Adrenal gland (tissue), 12 donors: ENCODE results near the gene RASD2. TPM values are rescaled to one million over a fixed set of nuclear protein-coding genes. Genes with fewer than 3 reads are reported as not detected.

Experiments
- DNase-seq, 7 donors: peaks; one replicate each; pipeline ENCODE4 v3.0.0-alpha.2; 2019 to 2020
- H3K27ac ChIP-seq, 5 donors: fragments of 200-600 bp; sonication (generic) in 4 of 5; 1 replicate in 3 of 5; 2 replicates in 2 of 5; pipeline versions ENCODE4 v1.5.1 to v1.8.0; 2016 to 2020; ENCODE audit warnings: mild to moderate bottlenecking in 1 of 5
- H3K27me3 ChIP-seq: fragments of 200-600 bp; 2 replicates; pipeline ENCODE4 v1.8.0; 2021
- H3K36me3 ChIP-seq, 2 donors: fragments of 200-600 bp; replicated peaks in 1 of 2; 1 replicate in 1 of 2; 2 replicates in 1 of 2; pipeline versions ENCODE4 v1.5.1 to v1.8.0; 2018 to 2022
- H3K4me1 ChIP-seq, 2 donors: fragments of 200-600 bp; replicated peaks in 1 of 2; 1 replicate in 1 of 2; 2 replicates in 1 of 2; pipeline versions ENCODE4 v1.5.1 to v1.8.0; 2018 to 2021
- H3K4me3 ChIP-seq, 4 donors: fragments of 200-600 bp; sonication (generic) in 3 of 4; one replicate each; pipeline ENCODE4 v1.5.1; 2016 to 2018
- H3K9me3 ChIP-seq, 3 donors: fragments of 200-600 bp; sonication (generic) in 1 of 3; replicated peaks in 1 of 3; 1 replicate in 2 of 3; 2 replicates in 1 of 3; pipeline versions ENCODE4 v1.5.1 to v1.8.0; 2016 to 2021
- CTCF ChIP-seq, 6 experiments: fragments of 450-650 bp in 4 of 6; fragments of 200-600 bp in 2 of 6; sonication (generic) in 1 of 6; IDR thresholded peaks; 1 replicate in 5 of 6; 2 replicates in 1 of 6; pipeline versions ENCODE4 v1.5.1 to v1.8.0; 2016 to 2021; ENCODE audit warnings: antibody characterized with exemption in 6 of 6, mild to moderate bottlenecking in 2 of 6, moderate library complexity in 1 of 6
- POLR2A ChIP-seq, 2 donors: fragments of 450-650 bp; IDR thresholded peaks; one replicate each; pipeline ENCODE4 v1.6.1; 2017; ENCODE audit warnings: antibody characterized with exemption in 2 of 2, mild to moderate bottlenecking in 2 of 2, moderate library complexity in 1 of 2
- WGBS, 4 donors: extraction: QIAGEN DNeasy Blood & Tissue Kit in 2 of 4; methylation state at CpG; one replicate each; pipeline versions ENCODE4 v1.1.5 to v1.1.7; 2013 to 2017; 5-methylcytosine and 5-hydroxymethylcytosine counted together
- intact Hi-C, 2 donors: fragments of 100-400 bp; cut with DNase I; formaldehyde crosslinking; loops; one replicate each; pipeline versions ENCODE4 v1.14.1 to v1.15.0; 2022 to 2023
- polyA plus RNA-seq, 3 donors: library from polyadenylated mRNA; stranded (reverse); fragments of 200-250 nt in 2 of 3; fragments of 350-450 nt in 1 of 3; fragmentation: Illumina TruSeq in 1 of 3; extraction: RNeasy Lipid Tissue Mini Kit (QIAGEN cat#74804) in 1 of 3; gene quantifications; one replicate each; pipeline ENCODE4 v1.2.3, GENCODE V29; 2013 to 2014
- total RNA-seq, 9 donors: library from RNA; depleted of rRNA in 4 of 9; stranded (reverse); fragments of >200 nt in 4 of 9; fragments of 120-200 nt in 1 of 9; fragmentation: NEBNext Ultra II Directional in 1 of 9; extraction: Animal tissue kit (Norgen Biotek cat#: 25700) in 1 of 9; gene quantifications; one replicate each; pipeline versions ENCODE4 v1.1.0 to v1.2.4, GENCODE V29; 2013 to 2023
- donor health status: healthy with polysubstance abuse.
- donor health status: Bipolar disorder and iron deficiency.
- donor health status: DM: yes; HTN: yes; CAD: no.
- donor health status: DM: no; HTN: no; CAD: no.
- donor health status: DM: no; HTN: no; CAD: no.
- donor health status: DM: yes; HTN: yes; CAD: no.

RASD2 gene
- total and polyA plus RNA-seq, 12 donors, result 0.06 to 10.4 (median 3.4) TPM

GRCh38 chr22:35548722-35549112 lies 8.1 kb downstream of the RASD2 start:
- Histone ChIP-seq H3K4me3 (no peak overlapping the region), H3K27me3 (no peaks in the 10 kb centered on the region), H3K4me1 (peaks cover 0 to 11% of the 10 kb centered on the region in 2 donors), H3K36me3 (no peaks in the 10 kb centered on the region), H3K9me3 (no peaks in the 10 kb centered on the region), H3K27ac (no peak overlapping the region)
- DNase-seq, result no peak
- intact Hi-C loops, result no loop called here
- 52 to 71% (median 62%) methylated on average over 6 to 8 of the region's 8 CpGs for whole genome bisulfite sequencing, 4 donors
- TF ChIP-seq CTCF (IDR thresholded peaks at IDR 0.05) (no peak), POLR2A (IDR thresholded peaks at IDR 0.05) (no peak)

- Histone ChIP-seq H3K27ac (no peak overlapping the region), H3K36me3 (no peaks in the 10 kb centered on the region), H3K9me3 (no peaks in the 10 kb centered on the region), H3K4me3 (no peak overlapping the region), H3K4me1 (peaks cover 0 to 11% of the 10 kb centered on the region in 2 donors), H3K27me3 (no peaks in the 10 kb centered on the region)
- DNase-seq, result peak; percentile 69 to 90 (median 86)
- intact Hi-C loops, result no loop called here
- peak in 1 of 6 experiments; percentile 21 for TF ChIP-seq CTCF (IDR thresholded peaks at IDR 0.05)
- TF ChIP-seq POLR2A (IDR thresholded peaks at IDR 0.05), result no peak
- 18 to 45% (median 30%) methylated on average over 11 of the region's 11 CpGs for WGBS, 4 donors
Observed at GRCh38 chr22:35549328-35549727, 8.7 kb downstream of the RASD2 start.

GRCh38 chr22:35551549-35552177 lies 11.0 kb downstream of the RASD2 start:
- Histone ChIP-seq H3K27ac (no peak overlapping the region), H3K27me3 (no peaks in the 10 kb centered on the region), H3K4me1 (peaks cover 0 to 11% of the 10 kb centered on the region in 2 donors), H3K9me3 (no peaks in the 10 kb centered on the region), H3K36me3 (no peaks in the 10 kb centered on the region), H3K4me3 (no peak overlapping the region)
- intact Hi-C loops, result no loop called here
- DNase-seq, result no peak
- 84 to 93% (median 91%) methylated on average over 5 to 43 of the region's 43 CpGs for WGBS, 4 donors
- TF ChIP-seq CTCF (IDR thresholded peaks at IDR 0.05), result no peak
- no peak for TF ChIP-seq POLR2A (IDR thresholded peaks at IDR 0.05)

GRCh38 chr22:35552196-35552842 lies 11.7 kb downstream of the RASD2 start:
- Histone ChIP-seq H3K27me3 (no peaks in the 10 kb centered on the region), H3K4me1 (peaks cover 0 to 11% of the 10 kb centered on the region in 2 donors), H3K4me3 (no peak overlapping the region), H3K9me3 (no peaks in the 10 kb centered on the region), H3K36me3 (no peaks in the 10 kb centered on the region), H3K27ac (no peak overlapping the region)
- peak in 2 of 7 donors; percentile 29 to 51 for DNase-seq
- 40 to 54% (median 41%) methylated on average over 10 to 13 of the region's 13 CpGs for WGBS, 4 donors
- TF ChIP-seq POLR2A (IDR thresholded peaks at IDR 0.05) (no peak), CTCF (IDR thresholded peaks at IDR 0.05) (no peak)
- intact Hi-C loops, result no loop called here
